HG02870 (cell line): ENCODE measurements around the gene CTNNA3.

Source experiments
- ATAC-seq: cut with Tn5 transposase; IDR thresholded peaks from one replicate; pipeline ENCODE4 v1.9.1; 2021; ENCODE audit warnings: mild to moderate bottlenecking, moderate library complexity; ENCODE audit not compliant: unreplicated experiment

CTNNA3 gene

DNA sequence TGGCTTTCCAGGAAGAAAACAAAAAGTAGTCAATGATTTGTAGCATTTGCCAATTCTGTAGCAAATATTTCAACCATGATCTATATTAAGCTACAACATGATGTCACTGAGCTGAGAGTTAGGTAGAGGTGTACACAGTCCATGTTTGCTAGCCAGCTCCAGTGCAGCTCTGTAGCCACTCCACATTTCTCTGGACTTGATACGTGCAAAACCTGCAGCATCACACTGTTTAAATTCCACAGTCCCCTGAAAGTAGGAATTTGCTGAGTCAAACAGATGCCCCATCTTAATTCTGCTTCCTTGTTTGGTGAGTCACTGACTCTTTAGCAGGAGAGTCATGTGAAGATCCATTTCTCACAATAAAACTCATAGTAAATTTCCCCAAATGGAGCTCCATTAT, 859.9 kb downstream of the CTNNA3 start:
- no peak for ATAC-seq

DNA sequence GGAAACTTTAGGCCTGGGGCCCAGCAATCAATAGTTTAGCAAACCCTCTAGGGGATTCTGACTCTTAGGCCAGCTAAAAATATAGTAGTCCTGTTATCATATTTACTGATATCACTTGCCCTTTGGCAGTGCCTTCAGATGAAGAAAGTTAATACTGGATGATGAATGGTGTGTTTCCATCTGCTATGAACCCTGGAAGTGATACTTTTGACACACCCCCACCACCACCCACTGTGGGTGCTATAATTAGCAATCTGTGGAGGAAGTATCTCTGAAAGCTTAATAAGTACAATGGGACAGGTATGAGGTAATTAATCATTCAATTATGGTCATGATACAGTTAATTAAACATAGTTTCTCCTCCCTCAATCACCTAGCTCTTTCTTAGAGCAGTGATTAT, 860.6 kb downstream of the CTNNA3 start:
- no peak for ATAC-seq

DNA sequence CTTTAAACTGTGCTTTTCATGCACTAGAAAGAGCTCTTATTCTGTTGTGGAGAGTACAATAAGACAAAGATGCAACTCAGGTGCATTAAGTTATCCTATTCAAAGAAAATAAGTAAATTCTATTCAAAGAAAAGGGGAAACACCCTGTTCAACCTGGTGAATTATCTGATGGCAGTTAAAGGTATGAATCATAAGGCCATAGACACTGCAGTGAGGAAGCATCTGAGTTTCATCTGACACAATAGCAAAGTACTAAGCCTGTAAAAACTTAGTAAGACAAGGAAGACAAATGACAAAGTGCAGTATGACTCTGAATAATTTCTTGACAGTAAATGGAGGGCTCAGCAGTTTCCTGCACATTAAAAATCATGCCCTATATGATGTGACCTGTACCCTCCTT, 861.2 kb downstream of the CTNNA3 start:
- ATAC-seq, result no peak

DNA sequence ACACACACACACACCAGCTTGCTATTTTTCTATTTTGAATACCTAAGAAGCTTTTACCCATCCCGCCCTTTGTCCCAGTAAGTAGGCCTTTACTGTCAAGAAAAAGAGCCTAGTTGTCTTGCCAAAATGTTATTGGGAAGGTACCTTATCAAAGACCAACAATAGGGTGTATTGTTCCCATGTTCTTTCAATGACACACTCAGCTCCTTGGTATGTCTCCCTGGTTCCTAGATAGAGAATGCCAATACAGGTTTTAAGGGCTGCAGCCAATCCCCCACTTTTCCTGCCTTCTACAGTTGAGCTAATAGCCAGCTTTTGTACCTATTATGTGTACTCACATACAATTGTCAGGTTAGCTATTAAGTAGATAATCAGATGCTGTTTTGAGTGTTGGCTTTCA, 862.1 kb downstream of the CTNNA3 start:
- no peak for ATAC-seq

DNA sequence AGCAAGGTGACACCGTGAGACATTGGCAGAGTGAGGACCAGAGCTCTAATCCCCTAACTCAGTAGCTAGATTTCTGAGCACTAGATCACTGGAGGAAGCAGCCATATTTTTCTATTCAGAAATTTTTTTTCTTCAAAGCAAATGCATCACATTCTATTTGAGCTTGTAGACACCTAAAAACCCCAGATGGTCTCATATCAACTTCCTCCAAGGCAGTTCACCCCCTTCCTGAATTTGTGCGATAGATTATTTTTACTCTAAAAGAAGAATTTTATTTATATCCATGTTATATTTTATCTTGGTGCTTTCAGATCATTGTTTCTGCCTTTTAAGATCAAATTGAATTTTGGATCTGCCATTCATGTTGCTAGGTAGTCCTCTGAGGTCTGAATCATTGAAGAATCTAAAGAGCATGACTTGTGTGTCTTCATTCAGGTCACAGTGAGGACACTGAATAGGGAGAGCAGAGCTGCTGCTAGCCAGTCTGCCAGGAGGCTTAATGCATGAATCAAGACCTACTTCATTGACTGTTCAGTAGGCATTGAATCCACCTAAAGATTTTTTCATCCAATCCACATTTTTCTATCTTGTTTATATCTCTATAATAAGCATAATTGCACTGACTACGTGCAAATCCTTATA, 863.1 kb downstream of the CTNNA3 start:
- no peak for ATAC-seq

DNA sequence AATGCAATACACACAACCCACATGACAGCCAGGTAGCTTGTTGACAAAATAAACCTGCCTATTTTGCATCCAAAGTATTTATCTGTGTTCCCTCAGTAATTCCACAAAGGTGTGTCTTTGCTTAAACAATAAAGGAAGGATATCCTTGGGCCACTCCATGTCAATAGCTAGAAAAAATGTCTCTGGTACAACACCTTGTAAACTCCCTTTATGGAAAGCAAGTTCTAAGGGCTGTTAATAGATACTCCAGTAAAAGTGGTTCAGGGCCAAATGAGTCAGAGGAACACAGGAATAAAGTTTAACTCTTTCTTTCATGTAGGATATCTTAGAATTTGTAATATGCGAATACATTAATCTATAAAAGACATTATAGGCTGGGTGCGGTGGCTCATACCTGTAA, 867.0 kb downstream of the CTNNA3 start:
- no peak for ATAC-seq

DNA sequence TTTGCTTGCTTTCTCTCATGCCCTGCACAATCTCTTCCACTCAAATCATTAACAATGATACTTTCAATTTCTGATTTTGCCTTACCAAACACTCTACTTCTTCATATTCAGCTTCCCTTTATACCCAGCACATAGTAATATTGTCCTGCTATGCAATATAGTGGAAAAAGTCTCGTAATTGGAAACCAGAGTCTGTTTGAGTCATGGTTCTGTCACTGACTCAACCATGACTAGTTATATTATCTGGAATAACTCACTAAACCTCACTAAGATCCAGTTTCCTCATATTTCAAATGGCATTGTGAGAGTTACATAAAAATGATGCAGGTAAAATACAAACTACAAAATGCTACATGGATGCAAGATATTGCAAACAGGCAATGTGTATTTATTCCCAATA, 868.6 kb downstream of the CTNNA3 start:
- ATAC-seq, result no peak

DNA sequence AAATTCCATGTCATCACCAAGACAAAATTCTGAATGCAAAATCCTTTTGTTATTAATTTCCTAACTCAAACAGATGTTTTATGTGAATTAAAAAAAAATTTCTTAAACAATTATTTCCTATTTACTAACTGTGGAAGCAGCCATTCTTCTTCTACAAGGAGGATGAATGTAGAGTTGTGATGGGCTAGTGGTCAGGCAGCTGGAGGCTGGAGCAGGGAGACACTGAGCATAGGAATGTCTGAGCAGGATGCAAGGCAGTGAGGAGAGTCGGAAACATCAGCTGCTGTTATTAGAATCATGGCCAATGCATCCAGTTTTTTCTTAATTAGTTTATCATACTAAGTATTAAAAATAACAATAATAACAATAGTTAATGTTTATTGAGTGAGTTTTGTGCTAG, 872.7 kb downstream of the CTNNA3 start:
- no peak for ATAC-seq

DNA sequence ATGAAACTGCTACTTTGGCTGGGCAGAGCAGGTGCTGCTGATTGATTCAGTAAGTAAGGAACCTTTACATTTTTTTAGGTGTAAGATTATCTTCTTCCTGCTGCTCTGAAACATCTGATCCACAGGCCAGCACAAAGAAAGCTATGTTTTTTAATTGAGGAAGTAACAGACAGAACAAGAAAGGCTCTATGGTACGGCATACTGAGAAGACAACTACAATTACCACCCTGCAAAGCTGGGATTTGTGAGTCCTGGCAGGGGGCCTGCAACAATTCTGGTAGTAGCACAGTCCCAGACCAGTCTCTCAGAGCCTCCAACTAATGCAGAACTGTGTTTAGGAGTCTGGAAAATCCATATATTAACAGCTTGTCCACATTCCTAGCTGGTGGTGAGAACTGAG, 873.2 kb downstream of the CTNNA3 start:
- ATAC-seq, result no peak

DNA sequence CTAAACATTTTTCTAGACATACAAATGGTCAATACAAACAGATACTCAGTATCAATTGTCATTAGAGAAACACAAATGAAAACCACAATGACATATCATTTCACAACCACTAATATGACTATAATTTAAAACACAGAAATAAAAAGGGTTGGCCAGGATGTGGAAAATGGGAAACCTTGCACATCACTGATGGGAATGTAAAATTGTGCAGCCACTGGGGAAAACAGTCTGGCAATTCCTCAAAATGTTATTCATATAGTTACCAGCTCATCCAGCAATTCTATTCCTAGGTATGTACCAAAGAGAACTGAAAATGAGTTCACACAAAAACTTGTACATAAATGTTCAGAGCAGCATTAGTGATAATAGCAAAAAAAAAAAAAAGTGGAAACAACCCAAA, 876.3 kb downstream of the CTNNA3 start:
- ATAC-seq, result no peak

DNA sequence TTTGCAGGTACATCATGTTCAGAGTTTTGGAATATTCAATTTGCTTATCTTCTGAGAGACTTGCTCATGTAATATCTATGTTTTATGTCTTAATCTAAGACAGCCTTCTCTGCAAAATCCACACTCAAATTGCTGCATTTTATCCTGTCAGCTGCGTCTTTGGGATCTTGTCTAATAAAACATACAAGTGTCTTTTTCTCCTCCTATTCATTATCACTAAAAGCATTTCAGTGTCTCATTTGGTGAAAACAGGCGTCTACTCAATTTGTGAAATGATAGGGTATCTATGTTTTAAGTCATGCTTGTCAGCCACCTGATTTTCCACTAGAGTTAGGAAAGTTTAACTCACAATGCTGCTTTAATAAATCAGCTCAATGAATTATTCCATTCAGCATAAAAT, 882.9 kb downstream of the CTNNA3 start:
- no peak for ATAC-seq

DNA sequence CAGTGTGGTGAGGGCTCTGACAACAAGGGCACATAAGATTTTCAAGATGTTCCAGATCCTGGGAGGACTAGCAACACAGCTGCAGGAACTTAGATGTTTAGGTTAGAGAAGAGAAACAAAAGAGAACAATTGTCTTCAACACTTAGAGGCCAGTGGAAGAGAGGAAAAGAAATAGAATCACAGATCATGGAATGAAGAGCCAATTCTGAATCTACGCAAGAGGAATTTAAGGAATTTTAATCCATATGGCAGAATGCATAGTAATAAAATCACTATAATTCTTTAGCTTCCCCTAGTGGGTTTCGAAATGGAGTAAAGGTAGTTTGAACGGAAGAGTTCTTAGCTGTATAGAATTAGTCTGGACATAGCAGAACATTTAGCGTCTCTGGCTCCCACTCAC, 884.8 kb downstream of the CTNNA3 start:
- ATAC-seq, result no peak

DNA sequence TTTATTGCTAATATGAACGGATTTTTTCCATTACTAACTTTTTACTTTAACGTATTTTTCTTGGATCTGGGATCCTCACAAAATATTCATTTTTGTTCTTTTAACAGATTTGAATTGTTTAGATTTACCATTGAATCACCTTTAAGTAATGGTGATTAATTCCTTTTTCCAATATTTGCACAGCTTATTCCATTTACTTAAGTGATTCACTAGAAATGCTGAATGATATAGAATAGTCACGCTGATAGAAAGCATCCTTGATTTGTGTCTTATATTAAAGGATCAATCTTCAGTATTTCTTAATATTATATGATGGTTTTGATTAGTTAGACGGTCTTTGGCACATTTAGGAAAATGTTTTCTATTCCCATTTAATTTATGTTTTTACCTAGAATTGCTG, 886.6 kb downstream of the CTNNA3 start:
- ATAC-seq, result no peak

DNA sequence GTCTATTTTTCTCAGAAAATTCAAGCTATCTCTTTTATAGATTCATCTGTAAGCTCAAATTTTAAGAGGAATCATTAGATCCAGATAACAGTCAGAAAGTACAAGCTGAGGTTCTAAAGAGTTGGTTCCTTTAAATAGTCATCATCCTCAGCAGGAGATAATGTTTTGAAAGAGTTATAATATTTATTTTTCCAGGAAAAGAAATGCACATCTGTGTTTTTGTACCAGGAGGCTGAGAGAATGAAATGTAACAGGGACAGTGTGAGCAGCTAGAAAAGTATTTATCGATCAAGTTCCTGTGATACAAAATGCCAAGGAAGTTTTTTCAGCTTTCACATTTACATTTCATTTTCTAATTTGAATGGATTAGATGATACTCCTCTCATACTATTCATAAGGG, 890.4 kb downstream of the CTNNA3 start:
- no peak for ATAC-seq

DNA sequence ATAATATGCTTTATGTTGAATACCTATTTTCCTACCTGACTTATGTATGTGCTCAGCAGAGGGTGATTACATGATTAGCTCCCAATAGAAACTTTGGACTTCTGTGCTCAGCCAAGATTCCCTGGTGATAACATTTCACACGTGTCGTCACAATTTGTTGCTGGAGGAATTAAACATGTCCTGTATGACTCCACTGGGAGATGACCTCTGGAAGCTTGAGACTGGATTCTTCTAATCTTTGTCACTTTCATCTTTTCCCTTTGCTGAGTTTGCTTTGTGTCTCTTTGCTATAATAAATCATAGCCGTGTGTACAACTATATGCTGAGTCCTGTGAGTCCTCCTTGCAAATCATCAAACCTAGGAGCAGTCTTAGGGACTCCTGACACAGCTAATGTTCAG, 891.0 kb downstream of the CTNNA3 start:
- no peak for ATAC-seq

DNA sequence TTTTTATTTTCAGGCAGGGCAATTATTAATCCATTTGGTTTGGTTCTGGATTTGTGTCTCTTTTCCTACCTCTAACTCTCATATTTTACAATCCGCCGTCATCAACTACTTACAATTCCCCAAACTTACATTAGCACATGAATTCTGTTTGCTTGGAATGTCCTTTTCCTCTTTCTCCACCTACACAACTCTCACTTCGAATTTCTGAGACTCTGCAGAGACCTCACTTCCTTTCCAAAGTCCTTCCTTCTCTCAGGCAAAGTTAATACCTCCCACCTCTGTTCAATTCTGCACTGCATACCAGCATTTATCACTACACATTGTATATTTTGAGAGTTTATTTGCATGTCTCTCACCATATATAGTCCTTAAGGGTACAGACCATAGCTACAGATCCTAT, 892.8 kb downstream of the CTNNA3 start:
- ATAC-seq, result no peak

DNA sequence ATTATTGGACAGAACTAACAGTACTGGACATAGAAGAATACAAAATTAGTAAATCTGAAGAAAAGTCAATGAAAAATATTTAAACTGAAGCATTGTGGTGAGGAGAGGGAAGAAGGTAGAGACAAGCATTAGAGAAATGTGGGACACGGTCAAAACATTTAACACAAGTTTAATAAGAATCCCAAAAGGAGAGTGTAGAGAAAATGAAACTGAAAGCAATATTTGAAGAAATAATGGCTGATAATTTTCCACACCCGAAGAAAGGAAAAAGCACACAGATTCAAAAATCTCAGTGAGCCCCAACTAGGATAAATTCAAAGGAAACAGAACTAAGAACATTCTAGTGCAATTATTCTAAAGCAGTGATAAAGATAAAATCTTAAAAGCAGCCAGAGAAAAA, 896.5 kb downstream of the CTNNA3 start:
- no peak for ATAC-seq

DNA sequence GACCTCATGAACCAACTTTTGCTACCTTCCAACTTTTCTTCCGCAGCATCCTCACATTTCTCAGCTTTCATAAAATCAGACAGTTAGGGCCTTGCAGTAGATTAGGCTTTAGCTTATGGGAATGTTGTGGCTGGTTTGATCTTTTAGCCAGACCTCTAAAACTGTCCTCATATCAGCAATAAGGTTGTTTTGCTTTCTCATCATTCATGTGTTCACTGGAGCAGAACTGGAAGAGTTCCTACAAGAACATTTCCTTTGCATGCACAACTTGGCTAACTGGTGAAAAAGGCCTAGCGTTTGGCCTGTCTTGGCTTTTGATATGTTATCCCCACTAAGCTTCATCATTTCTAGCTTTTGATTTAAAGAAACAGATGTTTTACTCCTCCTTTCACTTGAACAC, 900.1 kb downstream of the CTNNA3 start:
- ATAC-seq, result no peak

DNA sequence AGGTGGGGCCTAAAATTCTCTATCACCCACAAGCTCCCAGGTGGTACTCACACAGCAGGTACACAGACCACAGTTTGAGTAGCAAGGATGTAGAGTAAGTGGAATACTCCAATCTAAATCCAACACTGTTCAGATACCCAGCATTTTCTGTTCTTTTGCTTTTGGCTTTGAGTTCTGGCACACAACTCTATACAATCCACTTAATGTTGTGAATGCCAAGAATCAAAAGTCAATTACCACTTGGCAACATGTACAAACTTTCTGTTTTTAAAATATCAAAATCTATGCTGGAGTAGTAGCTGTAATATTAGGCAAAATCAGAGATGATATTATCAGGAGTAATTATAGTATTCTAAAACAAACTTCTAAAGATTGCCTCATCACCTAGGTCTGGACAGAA, 903.6 kb downstream of the CTNNA3 start:
- ATAC-seq, result no peak

DNA sequence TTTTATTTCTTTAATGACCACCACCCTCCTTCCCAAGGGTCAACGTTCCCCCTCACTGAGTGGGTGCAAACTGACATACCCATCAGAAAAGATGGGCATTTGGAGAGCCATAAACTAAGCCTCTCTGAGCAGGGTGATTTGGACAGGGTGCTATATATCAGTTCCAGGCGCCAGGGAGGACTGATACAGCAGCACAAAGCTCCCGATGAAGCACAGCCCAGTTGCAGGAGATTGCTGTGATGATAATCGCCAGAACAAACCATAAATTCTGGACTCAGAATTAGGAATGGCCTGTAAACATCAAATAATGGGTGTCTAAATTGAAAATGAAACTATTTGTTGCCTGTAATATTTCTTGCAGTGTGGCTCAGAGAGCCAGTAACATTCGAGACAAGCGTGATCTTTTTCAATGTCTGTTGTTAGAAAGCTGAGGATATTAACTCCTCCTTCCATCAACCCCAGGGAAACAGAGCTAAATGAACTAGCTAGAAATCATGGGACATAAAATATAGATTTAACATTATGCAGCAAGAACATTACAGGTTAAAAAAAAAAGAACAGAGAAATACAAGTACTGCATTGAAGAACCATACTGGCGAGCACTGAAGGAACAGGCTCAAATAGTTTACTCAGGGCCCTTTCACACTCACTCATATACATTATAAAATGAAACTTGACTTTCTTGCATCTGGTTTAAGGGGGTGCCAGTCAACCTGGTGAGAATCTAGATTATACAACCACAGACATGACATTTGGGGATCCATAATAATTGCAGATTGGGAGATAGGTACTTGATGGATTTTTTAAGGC, 907.6 kb downstream of the CTNNA3 start:
- ATAC-seq, result no peak

DNA sequence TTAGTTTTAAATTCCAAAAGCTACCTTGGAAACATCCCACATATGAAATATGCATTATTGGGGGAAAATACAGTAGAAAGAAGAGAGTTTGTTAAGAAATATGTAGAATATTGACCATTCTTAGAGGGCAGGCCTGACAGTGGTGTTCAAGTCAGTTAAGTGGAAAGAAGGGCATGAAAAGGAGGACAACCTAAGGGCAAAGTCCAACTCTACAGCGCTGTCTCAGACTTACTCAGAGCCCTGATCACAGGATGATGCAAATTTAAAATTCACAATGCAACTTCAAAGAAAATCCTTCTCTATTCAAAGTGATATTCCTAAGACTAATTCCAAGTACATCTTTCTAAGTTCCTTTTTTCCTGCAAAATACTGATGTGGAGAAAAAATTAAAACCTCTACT, 909.3 kb downstream of the CTNNA3 start:
- ATAC-seq, result no peak

DNA sequence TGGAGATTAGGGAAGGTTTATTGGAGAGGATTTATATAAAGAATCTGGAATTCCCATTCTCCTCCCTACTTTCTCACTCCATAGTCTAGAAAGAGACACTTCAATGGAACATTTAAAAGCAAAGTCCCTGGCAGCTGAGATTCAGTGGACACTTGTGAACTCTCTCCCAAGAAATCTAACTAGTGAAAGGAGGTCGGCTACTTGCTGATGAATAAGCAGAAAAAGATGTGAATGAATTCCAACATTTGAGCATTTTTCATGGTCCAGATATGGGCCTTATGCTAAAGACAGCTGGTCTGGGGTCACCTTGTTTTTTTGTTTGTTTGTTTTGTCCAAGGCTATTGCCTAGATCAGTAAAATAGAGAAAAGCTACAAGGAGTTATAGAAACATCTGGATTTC, 911.2 kb downstream of the CTNNA3 start:
- ATAC-seq, result no peak

DNA sequence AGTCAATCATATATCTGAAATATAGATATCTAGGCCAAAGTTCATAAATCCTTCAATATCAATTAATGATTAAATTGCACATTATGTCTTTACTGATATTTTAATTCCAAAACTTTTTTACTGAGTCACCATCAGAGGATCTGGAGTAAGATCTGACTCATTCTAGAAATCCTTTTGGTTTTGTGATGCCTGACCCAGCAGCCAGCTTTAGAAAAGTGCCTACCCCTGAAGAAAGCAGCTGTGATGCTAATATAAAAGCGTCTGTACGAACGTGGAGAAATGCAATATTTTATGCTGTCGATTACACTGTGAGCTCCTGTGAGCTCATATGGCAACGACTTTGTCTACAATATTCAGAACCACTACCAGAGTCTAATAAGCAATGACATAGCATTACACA, 912.7 kb downstream of the CTNNA3 start:
- no peak for ATAC-seq
